ENCODE measurements around the gene PRR23E.

DNA sequence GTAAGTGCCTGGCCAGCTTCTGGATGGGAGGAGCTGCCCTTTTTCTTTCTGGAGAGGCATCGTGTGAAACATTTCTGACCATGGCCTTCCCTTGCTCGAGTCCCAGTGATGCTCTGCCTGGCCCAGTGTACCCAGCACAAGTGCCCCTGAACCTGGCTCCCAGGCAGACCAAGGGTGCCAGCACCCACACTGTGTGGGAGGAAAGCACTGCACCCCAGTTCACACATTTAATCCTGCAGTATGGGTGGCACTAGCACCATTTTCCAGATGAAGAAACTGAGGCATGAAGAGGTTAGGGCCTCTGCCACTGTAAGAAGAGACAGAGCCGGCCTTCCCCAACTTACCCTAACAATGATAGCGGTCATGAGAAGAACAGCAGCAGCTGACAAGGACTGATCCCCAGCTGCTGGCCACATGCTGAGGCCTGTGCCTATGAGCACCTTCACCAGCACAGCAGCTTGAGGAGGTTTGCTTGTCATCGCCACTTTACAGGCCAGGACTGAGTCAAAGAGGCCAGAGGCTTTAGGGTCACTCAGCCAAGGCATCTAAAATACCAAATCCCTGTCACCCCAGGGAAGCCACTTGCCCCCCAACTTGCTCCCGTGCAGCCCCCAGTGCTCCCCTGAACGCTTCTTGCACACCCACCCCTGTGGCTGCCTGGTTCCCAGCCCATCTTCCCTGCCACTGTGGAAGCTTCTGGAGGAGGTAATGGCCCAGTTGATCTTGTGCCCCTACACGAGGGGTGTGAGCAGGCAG, 15.0 kb downstream of the PRR23E start:
- TF ChIP-seq, protein P1, sequence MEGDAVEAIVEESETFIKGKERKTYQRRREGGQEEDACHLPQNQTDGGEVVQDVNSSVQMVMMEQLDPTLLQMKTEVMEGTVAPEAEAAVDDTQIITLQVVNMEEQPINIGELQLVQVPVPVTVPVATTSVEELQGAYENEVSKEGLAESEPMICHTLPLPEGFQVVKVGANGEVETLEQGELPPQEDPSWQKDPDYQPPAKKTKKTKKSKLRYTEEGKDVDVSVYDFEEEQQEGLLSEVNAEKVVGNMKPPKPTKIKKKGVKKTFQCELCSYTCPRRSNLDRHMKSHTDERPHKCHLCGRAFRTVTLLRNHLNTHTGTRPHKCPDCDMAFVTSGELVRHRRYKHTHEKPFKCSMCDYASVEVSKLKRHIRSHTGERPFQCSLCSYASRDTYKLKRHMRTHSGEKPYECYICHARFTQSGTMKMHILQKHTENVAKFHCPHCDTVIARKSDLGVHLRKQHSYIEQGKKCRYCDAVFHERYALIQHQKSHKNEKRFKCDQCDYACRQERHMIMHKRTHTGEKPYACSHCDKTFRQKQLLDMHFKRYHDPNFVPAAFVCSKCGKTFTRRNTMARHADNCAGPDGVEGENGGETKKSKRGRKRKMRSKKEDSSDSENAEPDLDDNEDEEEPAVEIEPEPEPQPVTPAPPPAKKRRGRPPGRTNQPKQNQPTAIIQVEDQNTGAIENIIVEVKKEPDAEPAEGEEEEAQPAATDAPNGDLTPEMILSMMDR (conservative IDR thresholded peaks at IDR 0.05; ENCODE audit: low read length): no peak
- TF ChIP-seq EZH2phosphoT487 (IDR thresholded peaks at IDR 0.05; ENCODE audit: borderline replicate concordance, low read depth, low read length): no peak
